NCI-H2196 treated with DMSO at 0.1 percent for 48 hours (cell line): ENCODE results near the gene URI1.
"Not testable (repeated sequence)": the region's sequence is repeated elsewhere in the genome, so short reads cannot be mapped to it uniquely, and the experiment has no call there.

Source experiments
- DNase-seq: peaks from one replicate; lab custom pipeline; 2025; ENCODE audit not compliant: unreplicated experiment; lab: John Stamatoyannopoulos, UW

URI1 gene

GRCh38 chr19:29940971-29941585, 961 bp upstream of the URI1 start:
- DNase-seq, result no peak

GRCh38 chr19:29942404-29943261, 594 bp downstream of the URI1 start:
- no peak for DNase-seq

- DNase-seq, result no peak
Measured at GRCh38 chr19:29943615-29944014, 1.6 kb downstream of the URI1 start.

GRCh38 chr19:29944390-29945012, 2.5 kb downstream of the URI1 start:
- no peak for DNase-seq

GRCh38 chr19:29945017-29945416, 3.0 kb downstream of the URI1 start:
- no peak for DNase-seq

- DNase-seq, result no peak
Measured at GRCh38 chr19:29945433-29945832, 3.4 kb downstream of the URI1 start.

GRCh38 chr19:29946645-29947044, 4.6 kb downstream of the URI1 start:
- no peak for DNase-seq

GRCh38 chr19:29947871-29948270, 5.8 kb downstream of the URI1 start:
- DNase-seq, result no peak

- not testable (repeated sequence) for DNase-seq
Measured at GRCh38 chr19:29948759-29949470, 6.9 kb downstream of the URI1 start.

GRCh38 chr19:29952177-29952576, 10.1 kb downstream of the URI1 start:
- no peak for DNase-seq

GRCh38 chr19:29952646-29953045, 10.6 kb downstream of the URI1 start:
- no peak for DNase-seq

- DNase-seq, result no peak
Measured at GRCh38 chr19:29953352-29954247, 11.6 kb downstream of the URI1 start.

GRCh38 chr19:29956855-29957254, 14.8 kb downstream of the URI1 start:
- DNase-seq, result no peak

- no peak for DNase-seq
Measured at GRCh38 chr19:29961311-29961710, 19.3 kb downstream of the URI1 start.

GRCh38 chr19:29962793-29963192, 20.8 kb downstream of the URI1 start:
- DNase-seq, result no peak

GRCh38 chr19:29963576-29963975, 21.5 kb downstream of the URI1 start:
- DNase-seq, result peak; percentile 14

- no peak for DNase-seq
Measured at GRCh38 chr19:29964171-29964570, 22.1 kb downstream of the URI1 start.

GRCh38 chr19:29965492-29965891, 23.5 kb downstream of the URI1 start:
- DNase-seq, result no peak

- not testable (repeated sequence) for DNase-seq
Measured at GRCh38 chr19:29966142-29966541, 24.1 kb downstream of the URI1 start.

- no peak for DNase-seq
Measured at GRCh38 chr19:29966588-29967249, 24.7 kb downstream of the URI1 start.
